ENCODE data around the gene EXD3. TPM values are rescaled to one million over a fixed set of nuclear protein-coding genes. Genes with fewer than 3 reads are reported as not detected.

EXD3 gene
- total and polyA plus RNA-seq, 2 donors (not counting 1 experiment from before 2014, with no cell fraction given): 2.6 to 13.0 TPM

DNA sequence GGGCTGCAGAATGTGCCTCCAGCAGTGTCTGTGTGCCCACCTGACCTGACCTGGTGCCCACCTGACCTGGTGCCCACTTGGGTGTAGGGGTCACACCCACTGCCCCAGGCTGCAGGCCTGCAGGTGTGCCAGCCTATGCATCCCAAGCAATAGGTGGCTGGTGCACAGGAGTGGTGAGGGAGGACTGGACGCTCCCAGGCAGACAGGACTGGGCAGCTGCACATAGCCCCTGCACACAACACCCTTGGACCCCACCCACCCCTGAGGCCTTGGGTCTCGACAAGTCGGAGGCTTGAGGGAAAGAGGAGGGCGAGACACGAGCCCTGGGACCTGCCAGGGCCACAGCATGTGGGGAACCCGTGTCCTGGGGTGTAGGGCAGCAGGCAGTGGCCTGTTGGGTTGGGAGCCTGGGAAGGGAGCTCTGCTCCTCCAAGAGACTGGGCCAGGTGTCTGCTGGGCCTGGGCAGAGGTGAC is 110.1 kb downstream of the EXD3 start:
- Histone ChIP-seq H3K27ac (ENCODE audit: insufficient read depth, low read length) (no peak overlapping the region), H3K79me2 (ENCODE audit: control insufficient read depth, insufficient read depth, low read length) (no peaks in the 10 kb centered on the region), H3K9ac (ENCODE audit: insufficient read depth, low read length) (no peak overlapping the region), H2AFZ (ENCODE audit: low read length) (no peak overlapping the region), H4K20me1 (ENCODE audit: control insufficient read depth, extremely low read depth, insufficient read depth, low read length) (no peaks in the 10 kb centered on the region), H3K4me2 (ENCODE audit: extremely low read depth, insufficient read depth, low read length) (no peak overlapping the region), H3K4me1 (ENCODE audit: control insufficient read depth, extremely low read depth, insufficient read depth, low read length) (no peaks in the 10 kb centered on the region), H3K36me3 (ENCODE audit: control insufficient read depth, insufficient read depth, low read length) (no peaks in the 10 kb centered on the region), H3K27me3 (ENCODE audit: control insufficient read depth, insufficient read depth, low read length) (no peaks in the 10 kb centered on the region), H3K9me3 (ENCODE audit: control insufficient read depth, insufficient read depth, low read depth, low read length) (no peaks in the 10 kb centered on the region), H3K4me3 (replicated peaks in 1 of 4; ENCODE audit: control extremely low read depth in 1 of 4, insufficient read depth in 1 of 4, low read depth in 3 of 4, low read length in 4 of 4) (no peak overlapping the region)
- TF ChIP-seq, protein P1, sequence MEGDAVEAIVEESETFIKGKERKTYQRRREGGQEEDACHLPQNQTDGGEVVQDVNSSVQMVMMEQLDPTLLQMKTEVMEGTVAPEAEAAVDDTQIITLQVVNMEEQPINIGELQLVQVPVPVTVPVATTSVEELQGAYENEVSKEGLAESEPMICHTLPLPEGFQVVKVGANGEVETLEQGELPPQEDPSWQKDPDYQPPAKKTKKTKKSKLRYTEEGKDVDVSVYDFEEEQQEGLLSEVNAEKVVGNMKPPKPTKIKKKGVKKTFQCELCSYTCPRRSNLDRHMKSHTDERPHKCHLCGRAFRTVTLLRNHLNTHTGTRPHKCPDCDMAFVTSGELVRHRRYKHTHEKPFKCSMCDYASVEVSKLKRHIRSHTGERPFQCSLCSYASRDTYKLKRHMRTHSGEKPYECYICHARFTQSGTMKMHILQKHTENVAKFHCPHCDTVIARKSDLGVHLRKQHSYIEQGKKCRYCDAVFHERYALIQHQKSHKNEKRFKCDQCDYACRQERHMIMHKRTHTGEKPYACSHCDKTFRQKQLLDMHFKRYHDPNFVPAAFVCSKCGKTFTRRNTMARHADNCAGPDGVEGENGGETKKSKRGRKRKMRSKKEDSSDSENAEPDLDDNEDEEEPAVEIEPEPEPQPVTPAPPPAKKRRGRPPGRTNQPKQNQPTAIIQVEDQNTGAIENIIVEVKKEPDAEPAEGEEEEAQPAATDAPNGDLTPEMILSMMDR (conservative IDR thresholded peaks at IDR 0.05 in 1 of 2, IDR thresholded peaks at IDR 0.05 in 1 of 2; ENCODE audit: low read depth in 1 of 2, low read length in 2 of 2): no peak
- TF ChIP-seq EZH2 (IDR thresholded peaks at IDR 0.05; ENCODE audit: low read length, missing control alignments): no peak
- no peak for DNase-seq (ENCODE audit: low read depth in 2 of 2)

DNA sequence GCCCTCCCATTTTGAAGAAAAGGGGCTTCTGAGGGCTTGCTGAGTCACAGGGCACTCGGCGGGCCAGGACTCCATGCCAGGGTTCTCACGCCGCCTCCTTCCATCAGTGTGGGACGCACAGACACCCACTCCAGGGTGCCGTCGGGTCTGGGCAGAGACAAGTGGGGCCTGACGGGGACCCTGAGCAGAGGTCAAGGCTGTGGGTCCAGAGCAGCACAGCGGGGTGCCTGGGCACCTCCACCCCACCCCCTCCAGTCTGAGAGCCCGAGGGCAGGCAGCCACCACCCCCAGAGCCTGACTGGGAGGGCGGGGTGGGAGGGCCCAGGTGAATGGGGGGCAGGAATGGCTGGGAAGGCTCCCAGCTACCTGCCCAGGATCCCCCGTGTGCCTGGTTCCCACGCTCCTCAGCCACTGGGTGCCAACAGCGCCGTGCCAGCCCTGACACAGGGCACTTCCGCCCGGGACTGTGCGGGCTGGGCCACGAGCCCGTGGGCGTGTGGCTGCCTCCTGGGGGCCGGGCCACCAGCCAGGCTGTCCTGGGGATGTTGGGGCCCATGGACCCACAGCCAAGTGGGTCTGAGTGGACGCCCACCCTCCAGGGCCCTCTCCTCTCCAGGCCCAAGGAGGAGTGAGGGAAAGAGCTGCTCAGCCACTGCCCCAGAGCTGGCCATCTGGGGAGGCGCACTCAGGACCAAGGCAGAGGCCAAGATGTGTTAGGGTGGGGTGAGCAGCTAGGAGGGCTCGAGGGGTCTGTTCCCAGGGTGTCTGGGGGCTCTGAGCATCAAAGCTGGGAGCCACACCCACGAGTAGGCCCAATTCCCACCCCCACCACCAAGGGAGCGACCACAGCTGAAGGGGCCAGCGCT is 110.7 kb downstream of the EXD3 start:
- Histone ChIP-seq H3K27me3 (ENCODE audit: control insufficient read depth, insufficient read depth, low read length) (peaks cover 4% of the 10 kb centered on the region), H3K9me3 (ENCODE audit: control insufficient read depth, insufficient read depth, low read depth, low read length) (no peaks in the 10 kb centered on the region), H3K4me2 (ENCODE audit: extremely low read depth, insufficient read depth, low read length) (no peak overlapping the region), H3K4me3 (replicated peaks in 1 of 4; ENCODE audit: control extremely low read depth in 1 of 4, insufficient read depth in 1 of 4, low read depth in 3 of 4, low read length in 4 of 4) (no peak overlapping the region), H3K27ac (ENCODE audit: insufficient read depth, low read length) (no peak overlapping the region), H3K36me3 (ENCODE audit: control insufficient read depth, insufficient read depth, low read length) (no peaks in the 10 kb centered on the region), H4K20me1 (ENCODE audit: control insufficient read depth, extremely low read depth, insufficient read depth, low read length) (no peaks in the 10 kb centered on the region), H3K9ac (ENCODE audit: insufficient read depth, low read length) (no peak overlapping the region), H2AFZ (ENCODE audit: low read length) (no peak overlapping the region), H3K79me2 (ENCODE audit: control insufficient read depth, insufficient read depth, low read length) (no peaks in the 10 kb centered on the region), H3K4me1 (ENCODE audit: control insufficient read depth, extremely low read depth, insufficient read depth, low read length) (no peaks in the 10 kb centered on the region)
- TF ChIP-seq, protein P1 (conservative IDR thresholded peaks at IDR 0.05 in 1 of 2, IDR thresholded peaks at IDR 0.05 in 1 of 2; ENCODE audit: low read depth in 1 of 2, low read length in 2 of 2): no peak
- TF ChIP-seq EZH2 (IDR thresholded peaks at IDR 0.05; ENCODE audit: low read length, missing control alignments): no peak
- DNase-seq (ENCODE audit: low read depth in 2 of 2): no peak

DNA sequence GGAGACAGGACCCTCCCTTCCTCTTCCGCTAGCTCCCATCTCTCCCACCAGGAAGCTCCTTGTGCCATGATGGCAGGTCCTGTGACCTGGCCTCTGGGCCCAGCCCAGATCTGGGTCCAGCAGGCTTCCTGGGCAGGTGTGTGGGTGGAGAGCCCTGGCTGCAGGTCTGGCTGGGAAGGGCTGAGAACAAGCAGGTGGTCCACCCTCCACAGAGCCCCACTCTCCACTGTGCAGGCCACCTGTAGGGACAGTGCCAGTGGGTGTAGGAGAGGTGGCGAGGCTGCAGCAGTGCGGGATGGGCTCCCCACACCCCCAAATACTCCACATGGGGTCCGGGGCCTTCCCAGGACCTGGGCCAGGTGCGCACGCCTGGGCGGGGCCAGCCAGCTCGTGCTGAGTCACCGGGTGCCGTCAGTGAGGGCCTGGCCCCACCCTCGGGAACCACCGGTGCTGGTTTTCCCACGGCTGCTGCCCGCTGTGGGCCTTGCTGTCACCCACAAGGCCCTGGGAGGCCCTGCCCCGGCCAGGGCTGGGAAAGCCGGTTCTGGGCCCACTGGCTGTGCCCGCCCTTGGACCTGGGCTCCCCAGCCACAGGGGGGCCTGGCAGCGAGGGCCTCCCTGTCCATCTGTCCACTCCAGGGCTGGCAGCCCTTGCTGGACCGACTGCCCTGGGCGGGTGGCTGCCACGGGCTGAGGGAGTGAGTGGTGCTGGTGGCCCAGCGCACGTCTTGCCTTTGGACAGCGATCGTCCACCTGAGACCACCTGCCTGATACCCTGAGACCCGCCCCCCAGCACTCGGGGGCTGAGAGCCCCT is 111.6 kb downstream of the EXD3 start:
- TF ChIP-seq EZH2 (IDR thresholded peaks at IDR 0.05; ENCODE audit: low read length, missing control alignments): no peak
- TF ChIP-seq, protein P1 (conservative IDR thresholded peaks at IDR 0.05 in 1 of 2, IDR thresholded peaks at IDR 0.05 in 1 of 2; ENCODE audit: low read depth in 1 of 2, low read length in 2 of 2): no peak
- no peak for DNase-seq (ENCODE audit: low read depth in 2 of 2)

More for the DNA sequence above, 111.6 kb downstream of the EXD3 start:
- H2AFZ ChIP-seq (ENCODE audit: low read length): no peak overlapping the region
- H3K4me2 ChIP-seq (ENCODE audit: extremely low read depth, insufficient read depth, low read length): no peak overlapping the region
- H3K9me3 ChIP-seq (ENCODE audit: control insufficient read depth, insufficient read depth, low read depth, low read length): no peaks in the 10 kb centered on the region
- no peak overlapping the region for H3K4me3 ChIP-seq (replicated peaks in 1 of 4; ENCODE audit: control extremely low read depth in 1 of 4, insufficient read depth in 1 of 4, low read depth in 3 of 4, low read length in 4 of 4)
- no peak overlapping the region for H3K27ac ChIP-seq (ENCODE audit: insufficient read depth, low read length)
- H3K4me1 ChIP-seq (ENCODE audit: control insufficient read depth, extremely low read depth, insufficient read depth, low read length): no peaks in the 10 kb centered on the region
- no peaks in the 10 kb centered on the region for H3K79me2 ChIP-seq (ENCODE audit: control insufficient read depth, insufficient read depth, low read length)
- H4K20me1 ChIP-seq (ENCODE audit: control insufficient read depth, extremely low read depth, insufficient read depth, low read length): no peaks in the 10 kb centered on the region
- H3K27me3 ChIP-seq (ENCODE audit: control insufficient read depth, insufficient read depth, low read length): peaks cover 4% of the 10 kb centered on the region
- H3K36me3 ChIP-seq (ENCODE audit: control insufficient read depth, insufficient read depth, low read length): no peaks in the 10 kb centered on the region
- no peak overlapping the region for H3K9ac ChIP-seq (ENCODE audit: insufficient read depth, low read length)
